ENCODE data around the gene DONSON.

Gene DONSON

GRCh38 chr21:33541105-33541711 lies 47.3 kb downstream of the DONSON start:
- peak; percentile 59 for DNase-seq

- peak; percentile 30 for DNase-seq
Observed at GRCh38 chr21:33540711-33541104, 47.8 kb downstream of the DONSON start.

- no peak for DNase-seq
Observed at GRCh38 chr21:33539616-33540015, 48.9 kb downstream of the DONSON start.

GRCh38 chr21:33537212-33537611 lies 51.3 kb downstream of the DONSON start:
- DNase-seq = no peak

GRCh38 chr21:33531007-33531406 lies 57.5 kb downstream of the DONSON start:
- no peak for DNase-seq
